Measurements from ENCODE around the gene PDE7B. TPM values are rescaled to one million over a fixed set of nuclear protein-coding genes. Genes with fewer than 3 reads are reported as not detected.

PDE7B gene
- polyA plus RNA-seq, 1 of the 3 experiments (the other 2 are of a cell fraction): 1.9 TPM

GRCh38 chr6:136090929-136091328, 239.4 kb downstream of the PDE7B start:
- no peak overlapping the region for H3K9ac ChIP-seq
- no peak overlapping the region for H3K4me3 ChIP-seq (ENCODE audit: low read depth in 2 of 2, low read length in 1 of 2)
- no peaks in the 10 kb centered on the region for H3K9me2 ChIP-seq
- POLR2A ChIA-PET: no interaction called here
- no peak overlapping the region for H2AFZ ChIP-seq (ENCODE audit: low read depth)
- H3F3A ChIP-seq (replicated peaks; ENCODE audit: insufficient read depth): peaks cover 18% of the 10 kb centered on the region
- DNase-seq: no peak
- H3K27me3 ChIP-seq (ENCODE audit: insufficient read depth): no peaks in the 10 kb centered on the region
- H3K4me2 ChIP-seq: no peak overlapping the region
- no peaks in the 10 kb centered on the region for H3K9me3 ChIP-seq
- H3K79me2 ChIP-seq (ENCODE audit: insufficient read depth): no peaks in the 10 kb centered on the region
- H3K27ac ChIP-seq (ENCODE audit: low read depth in 2 of 2, low read length in 1 of 2): peak overlapping the region; percentile 53 to 69
- H4K20me1 ChIP-seq (ENCODE audit: insufficient read depth): no peaks in the 10 kb centered on the region
- peaks cover 4 to 9% of the 10 kb centered on the region in 2 experiments; a peak in 3 of 4 replicates for H3K4me1 ChIP-seq (ENCODE audit: control insufficient read depth in 1 of 2, insufficient read depth in 2 of 2, low read depth in 1 of 2, low read length in 1 of 2)
- 52% methylated on average over 1 of the region's 1 CpG for WGBS (ENCODE audit: low lambda C conversion rate)
- CTCF ChIA-PET: interaction anchor here (0.6 kb wide), 1 partner anchor 46 kb away, joined by 3 read pairs; no protein-coding TSS in a partner anchor
- H3K36me3 ChIP-seq (replicated peaks in 1 of 2; ENCODE audit: control insufficient read depth in 1 of 2, insufficient read depth in 2 of 2, low read length in 1 of 2): no peaks in the 10 kb centered on the region
- TF ChIP-seq RFX5 (IDR thresholded peaks at IDR 0.05; ENCODE audit: low read length) (no peak), IRF3 (IDR thresholded peaks at IDR 0.05; ENCODE audit: low read depth, low read length) (no peak), EP300 (IDR thresholded peaks at IDR 0.05; ENCODE audit: borderline replicate concordance in 1 of 2, low read depth in 1 of 2, low read length in 1 of 2) (peak in 1 of 2 experiments; percentile 74; a peak in 2 of 4 replicates), MXI1 (IDR thresholded peaks at IDR 0.05; ENCODE audit: low read depth, low read length) (no peak), RCOR1 (IDR thresholded peaks at IDR 0.05; ENCODE audit: low read length) (peak; percentile 46; the same call in 1 of the 2 replicates), TCF12 (IDR thresholded peaks at IDR 0.05) (peak; percentile 41), MEF2A (IDR thresholded peaks at IDR 0.05; ENCODE audit: borderline replicate concordance, low read depth) (no peak), YY1 (IDR thresholded peaks at IDR 0.05; ENCODE audit: low read depth) (no peak), GATA2 (CRISPR knock-in tag; IDR thresholded peaks at IDR 0.05) (peak; percentile 80), EZH2phosphoT487 (IDR thresholded peaks at IDR 0.05; ENCODE audit: borderline replicate concordance, low read depth) (no peak), RAD21 (IDR thresholded peaks at IDR 0.05; ENCODE audit: low read length) (peak; percentile 16; the same call in 1 of the 2 replicates), FOXM1 (IDR thresholded peaks at IDR 0.05; ENCODE audit: low read depth) (no peak)

- H4K20me1 ChIP-seq (ENCODE audit: insufficient read depth): no peaks in the 10 kb centered on the region
- peaks cover 17% of the 10 kb centered on the region for H3F3A ChIP-seq (replicated peaks; ENCODE audit: insufficient read depth)
- CTCF ChIA-PET: no interaction called here
Measured at GRCh38 chr6:136092897-136093296, 241.4 kb downstream of the PDE7B start.

More at GRCh38 chr6:136092897-136093296, 241.4 kb downstream of the PDE7B start:
- Histone ChIP-seq H3K4me2 (no peak overlapping the region), H3K9me3 (no peaks in the 10 kb centered on the region), H3K27ac (ENCODE audit: low read depth in 2 of 2, low read length in 1 of 2) (no peak overlapping the region), H3K4me1 (ENCODE audit: control insufficient read depth in 1 of 2, insufficient read depth in 2 of 2, low read depth in 1 of 2, low read length in 1 of 2) (peaks cover 4 to 9% of the 10 kb centered on the region in 2 experiments; a peak in 3 of 4 replicates), H3K4me3 (ENCODE audit: low read depth in 2 of 2, low read length in 1 of 2) (no peak overlapping the region), H3K79me2 (ENCODE audit: insufficient read depth) (no peaks in the 10 kb centered on the region), H3K9me2 (no peaks in the 10 kb centered on the region), H2AFZ (ENCODE audit: low read depth) (no peak overlapping the region), H3K27me3 (ENCODE audit: insufficient read depth) (no peaks in the 10 kb centered on the region), H3K9ac (no peak overlapping the region), H3K36me3 (replicated peaks in 1 of 2; ENCODE audit: control insufficient read depth in 1 of 2, insufficient read depth in 2 of 2, low read length in 1 of 2) (no peaks in the 10 kb centered on the region)
- POLR2A ChIA-PET: no interaction called here
- DNase-seq: no peak
- 67% methylated on average over 3 of the region's 3 CpGs for WGBS (ENCODE audit: low lambda C conversion rate)
- TF ChIP-seq POLR2AphosphoS5 (IDR thresholded peaks at IDR 0.05; ENCODE audit: low read depth, low read length) (no peak), CHD2 (IDR thresholded peaks at IDR 0.05; ENCODE audit: low read length, partially characterized antibody) (no peak), USF2 (IDR thresholded peaks at IDR 0.05; ENCODE audit: borderline replicate concordance, low read depth, low read length) (no peak)

Measured in SK-N-SH (cell line).